ENCODE data around the gene SMO. TPM values are rescaled to one million over a fixed set of nuclear protein-coding genes. Genes with fewer than 3 reads are reported as not detected.
A peak's percentile ranks its signal among the peaks of the same experiment; 100 is the strongest.

The SMO gene
- total RNA-seq, 1 experiment from 2014 or later, result 40.3 TPM

DNA sequence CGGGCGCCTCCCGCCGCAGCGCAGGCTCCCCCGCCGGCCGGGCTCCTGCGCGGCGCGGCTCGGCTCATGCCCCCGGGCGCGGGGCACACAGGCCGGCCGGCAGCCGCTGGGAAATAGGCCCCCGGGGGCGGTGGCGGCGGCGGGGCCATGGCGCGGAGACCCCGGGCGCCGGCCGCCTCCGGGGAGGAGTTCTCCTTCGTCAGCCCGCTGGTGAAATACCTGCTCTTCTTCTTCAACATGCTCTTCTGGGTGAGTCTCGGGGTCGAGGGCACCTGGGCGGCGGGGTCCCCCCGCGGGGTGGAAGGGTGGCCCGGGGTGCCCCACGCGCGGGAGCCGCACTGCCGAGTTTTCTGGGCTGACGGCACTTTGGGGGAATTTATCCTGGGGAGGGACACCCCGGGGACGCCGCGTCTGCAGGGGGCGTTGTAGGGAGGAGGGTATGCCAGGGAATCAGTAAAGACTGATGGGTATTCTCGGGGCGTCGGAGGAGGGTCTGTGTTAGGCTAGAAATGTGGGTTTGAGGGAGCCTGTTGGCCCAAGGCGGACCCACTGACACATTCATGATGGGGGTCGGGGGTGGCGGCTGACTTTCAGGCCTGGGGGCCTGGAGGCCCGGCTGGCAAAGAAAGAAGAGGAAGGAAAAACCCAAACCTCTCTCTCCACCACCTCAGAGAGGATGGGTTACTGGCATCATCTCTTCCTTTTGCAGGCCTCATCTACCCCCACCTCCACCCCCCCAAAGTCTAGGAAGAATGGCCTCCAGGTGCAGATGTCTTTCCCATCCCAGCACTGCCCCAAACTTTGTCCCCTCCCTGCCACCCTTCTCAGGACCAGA lies 43.4 kb upstream of the SMO start:
- H3K4me3 ChIP-seq (ENCODE audit: low read depth, low read length, poor library complexity, severe bottlenecking), result peak overlapping the region; percentile 58
- H3K27ac ChIP-seq (ENCODE audit: low read depth, low read length, poor library complexity, severe bottlenecking), result no peak overlapping the region
- H3K36me3 ChIP-seq (ENCODE audit: insufficient read depth, low read length, poor library complexity, severe bottlenecking), result no peaks in the 10 kb centered on the region
- peaks cover 6% of the 10 kb centered on the region for H3K4me1 ChIP-seq (ENCODE audit: insufficient read depth, low read length, poor library complexity, severe bottlenecking)
- TF ChIP-seq EZH2 (IDR thresholded peaks at IDR 0.05; ENCODE audit: borderline replicate concordance, low read depth, low read length, poor library complexity, severe bottlenecking), result no peak
- TF ChIP-seq, protein P1, sequence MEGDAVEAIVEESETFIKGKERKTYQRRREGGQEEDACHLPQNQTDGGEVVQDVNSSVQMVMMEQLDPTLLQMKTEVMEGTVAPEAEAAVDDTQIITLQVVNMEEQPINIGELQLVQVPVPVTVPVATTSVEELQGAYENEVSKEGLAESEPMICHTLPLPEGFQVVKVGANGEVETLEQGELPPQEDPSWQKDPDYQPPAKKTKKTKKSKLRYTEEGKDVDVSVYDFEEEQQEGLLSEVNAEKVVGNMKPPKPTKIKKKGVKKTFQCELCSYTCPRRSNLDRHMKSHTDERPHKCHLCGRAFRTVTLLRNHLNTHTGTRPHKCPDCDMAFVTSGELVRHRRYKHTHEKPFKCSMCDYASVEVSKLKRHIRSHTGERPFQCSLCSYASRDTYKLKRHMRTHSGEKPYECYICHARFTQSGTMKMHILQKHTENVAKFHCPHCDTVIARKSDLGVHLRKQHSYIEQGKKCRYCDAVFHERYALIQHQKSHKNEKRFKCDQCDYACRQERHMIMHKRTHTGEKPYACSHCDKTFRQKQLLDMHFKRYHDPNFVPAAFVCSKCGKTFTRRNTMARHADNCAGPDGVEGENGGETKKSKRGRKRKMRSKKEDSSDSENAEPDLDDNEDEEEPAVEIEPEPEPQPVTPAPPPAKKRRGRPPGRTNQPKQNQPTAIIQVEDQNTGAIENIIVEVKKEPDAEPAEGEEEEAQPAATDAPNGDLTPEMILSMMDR (conservative IDR thresholded peaks at IDR 0.05; ENCODE audit: low read depth, low read length), result peak; percentile 59
- DNase-seq (ENCODE audit: low spot score), result no peak
- ChIA-PET CTCF (interaction anchor here (1.5 kb wide), 1 partner anchor 19 kb away, joined by 5 read pairs; no protein-coding TSS in a partner anchor), POLR2A (ENCODE audit: low non-redundant PET) (no interaction called here)
- no TSS peak for BruUV-seq (replicated peaks)
- H3K27me3 ChIP-seq (replicated peaks; ENCODE audit: insufficient read depth, low read depth, low read length, poor library complexity), result peaks cover 16% of the 10 kb centered on the region
- H3K9me3 ChIP-seq (ENCODE audit: low read depth, low read length, poor library complexity, severe bottlenecking), result no peaks in the 10 kb centered on the region
- intact Hi-C loops (cut with micrococcal nuclease; ENCODE audit: unreplicated experiment), result no loop called here

DNA sequence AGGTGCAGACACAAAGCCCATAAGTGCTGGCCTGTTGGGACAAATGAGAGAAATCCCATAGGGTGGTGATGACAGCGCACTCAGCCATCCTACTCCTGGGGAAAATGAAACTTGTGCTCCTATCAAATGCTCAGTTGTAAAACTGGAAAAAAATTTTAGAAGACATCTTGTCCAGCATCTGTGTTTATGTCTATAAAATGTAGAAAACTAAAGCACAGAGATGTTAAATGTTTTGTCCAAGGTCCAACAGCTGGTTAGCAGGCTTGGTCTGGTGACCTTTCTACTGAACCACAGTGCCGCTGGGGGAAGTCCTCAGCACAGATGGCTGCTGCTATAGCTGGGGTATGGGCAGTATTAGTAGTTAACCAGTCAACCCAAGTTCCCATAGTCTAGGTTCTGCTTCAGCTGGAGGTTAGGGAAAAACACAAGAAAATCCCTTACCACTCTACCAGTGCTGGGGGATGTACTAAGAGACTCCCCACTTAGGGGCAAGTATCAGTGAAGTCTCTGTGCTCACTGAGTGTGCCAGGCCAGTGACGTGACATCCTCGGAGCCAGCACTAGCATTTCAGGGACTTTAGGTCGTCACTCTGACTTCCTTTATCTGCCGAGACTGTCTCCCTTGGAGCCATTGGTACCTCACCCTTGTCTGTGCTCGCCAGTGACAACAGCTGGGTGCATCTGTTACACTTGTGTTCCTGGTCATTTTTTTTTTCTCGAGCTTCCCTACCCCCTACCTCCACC lies 42.0 kb upstream of the SMO start:
- BruUV-seq (replicated peaks), result no TSS peak
- Histone ChIP-seq H3K36me3 (ENCODE audit: insufficient read depth, low read length, poor library complexity, severe bottlenecking) (no peaks in the 10 kb centered on the region), H3K4me3 (ENCODE audit: low read depth, low read length, poor library complexity, severe bottlenecking) (no peak overlapping the region), H3K27me3 (replicated peaks; ENCODE audit: insufficient read depth, low read depth, low read length, poor library complexity) (peaks cover 16% of the 10 kb centered on the region), H3K4me1 (ENCODE audit: insufficient read depth, low read length, poor library complexity, severe bottlenecking) (peaks cover 13% of the 10 kb centered on the region), H3K9me3 (ENCODE audit: low read depth, low read length, poor library complexity, severe bottlenecking) (no peaks in the 10 kb centered on the region), H3K27ac (ENCODE audit: low read depth, low read length, poor library complexity, severe bottlenecking) (no peak overlapping the region)
- POLR2A ChIA-PET (ENCODE audit: low non-redundant PET), result no interaction called here
- CTCF ChIA-PET, result interaction anchor here (0.6 kb wide), 1 partner anchor 502 kb away, joined by 3 read pairs; no protein-coding TSS in a partner anchor
- DNase-seq (ENCODE audit: low spot score), result no peak
- TF ChIP-seq EZH2 (IDR thresholded peaks at IDR 0.05; ENCODE audit: borderline replicate concordance, low read depth, low read length, poor library complexity, severe bottlenecking), result no peak
- TF ChIP-seq, protein P1 (conservative IDR thresholded peaks at IDR 0.05; ENCODE audit: low read depth, low read length), result no peak
- intact Hi-C loops (cut with micrococcal nuclease; ENCODE audit: unreplicated experiment), result no loop called here

DNA sequence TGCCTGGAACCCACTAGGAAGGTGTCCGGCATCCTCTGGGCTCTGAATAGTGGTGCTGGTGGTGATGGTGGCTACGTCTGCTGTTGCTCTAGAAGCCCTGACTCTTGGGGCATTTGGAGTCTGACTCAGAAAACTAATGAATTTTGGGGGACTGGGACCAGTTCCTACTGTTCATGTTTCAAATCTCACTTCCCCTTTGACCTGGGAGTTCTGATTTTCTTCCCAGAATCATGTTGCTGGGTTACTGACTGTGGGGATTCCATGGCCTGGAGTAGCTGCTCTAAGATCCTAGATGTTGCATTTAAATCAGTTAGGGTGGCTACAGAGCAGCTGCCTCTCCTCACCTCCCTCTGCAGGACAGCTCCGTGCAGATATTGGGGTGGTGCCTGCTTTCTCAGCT lies 40.7 kb upstream of the SMO start:
- intact Hi-C loops (cut with micrococcal nuclease; ENCODE audit: unreplicated experiment), result no loop called here
- Histone ChIP-seq H3K4me3 (ENCODE audit: low read depth, low read length, poor library complexity, severe bottlenecking) (no peak overlapping the region), H3K4me1 (ENCODE audit: insufficient read depth, low read length, poor library complexity, severe bottlenecking) (peaks cover 13% of the 10 kb centered on the region), H3K9me3 (ENCODE audit: low read depth, low read length, poor library complexity, severe bottlenecking) (no peaks in the 10 kb centered on the region), H3K27ac (ENCODE audit: low read depth, low read length, poor library complexity, severe bottlenecking) (no peak overlapping the region), H3K36me3 (ENCODE audit: insufficient read depth, low read length, poor library complexity, severe bottlenecking) (no peaks in the 10 kb centered on the region), H3K27me3 (replicated peaks; ENCODE audit: insufficient read depth, low read depth, low read length, poor library complexity) (peaks cover 16% of the 10 kb centered on the region)
- no peak for DNase-seq (ENCODE audit: low spot score)
- POLR2A ChIA-PET (ENCODE audit: low non-redundant PET), result no interaction called here
- TF ChIP-seq, protein P1 (conservative IDR thresholded peaks at IDR 0.05; ENCODE audit: low read depth, low read length), result no peak
- TF ChIP-seq EZH2 (IDR thresholded peaks at IDR 0.05; ENCODE audit: borderline replicate concordance, low read depth, low read length, poor library complexity, severe bottlenecking), result no peak
- no TSS peak for BruUV-seq (replicated peaks)
- CTCF ChIA-PET, result no interaction called here

All from A673 (cell line).